Measurements from ENCODE around the gene CPED1.
"Not testable (repeated sequence)": the region's sequence is repeated elsewhere in the genome, so short reads cannot be mapped to it uniquely, and the experiment has no call there.

Gene CPED1

DNA sequence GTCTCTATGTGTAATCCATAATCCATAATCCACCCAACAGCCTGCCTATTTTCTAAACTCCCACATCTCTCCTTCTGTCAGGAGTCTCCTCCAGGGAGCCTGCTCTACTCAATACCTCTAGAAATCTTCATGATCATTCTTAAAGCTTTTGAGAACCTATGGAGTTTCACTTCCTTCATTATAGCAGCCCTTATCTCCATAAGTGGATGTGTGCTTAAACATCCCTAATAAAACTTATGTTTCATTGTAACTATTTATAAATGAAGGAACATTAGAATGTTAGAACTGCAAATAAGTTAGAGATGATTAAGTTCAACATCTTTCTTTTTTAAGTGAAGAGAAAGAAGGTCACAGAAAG is 8.5 kb downstream of the CPED1 start:
- DNase-seq (ENCODE audit: low read depth), result no peak

DNA sequence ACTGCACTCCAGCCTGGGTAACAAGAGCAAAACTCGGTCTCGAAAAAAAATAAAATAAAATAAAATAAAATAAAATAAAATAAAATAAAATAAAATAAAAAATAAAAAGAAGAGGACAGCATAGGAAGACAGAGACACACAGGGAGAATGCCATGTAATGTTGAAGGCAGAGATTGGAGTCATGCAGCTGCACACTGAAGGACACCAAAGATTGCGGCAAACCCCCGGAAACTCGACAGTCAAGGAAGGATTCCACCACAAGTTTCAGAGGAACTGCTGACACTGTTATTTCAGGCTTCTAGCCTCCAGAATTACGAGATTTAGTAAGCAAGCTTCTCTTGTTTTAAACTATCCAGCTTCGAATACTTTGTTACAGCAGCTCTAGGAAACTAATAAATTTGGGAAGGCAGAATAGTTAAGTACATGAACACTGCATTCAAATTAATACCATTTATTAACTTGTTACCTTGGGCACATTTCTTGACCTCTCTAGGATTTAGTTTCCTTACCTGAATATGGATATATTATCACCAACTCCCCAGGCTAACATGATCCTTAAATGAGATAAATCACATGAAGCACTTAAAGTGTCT is 9.5 kb downstream of the CPED1 start:
- DNase-seq (ENCODE audit: low read depth), result no peak

DNA sequence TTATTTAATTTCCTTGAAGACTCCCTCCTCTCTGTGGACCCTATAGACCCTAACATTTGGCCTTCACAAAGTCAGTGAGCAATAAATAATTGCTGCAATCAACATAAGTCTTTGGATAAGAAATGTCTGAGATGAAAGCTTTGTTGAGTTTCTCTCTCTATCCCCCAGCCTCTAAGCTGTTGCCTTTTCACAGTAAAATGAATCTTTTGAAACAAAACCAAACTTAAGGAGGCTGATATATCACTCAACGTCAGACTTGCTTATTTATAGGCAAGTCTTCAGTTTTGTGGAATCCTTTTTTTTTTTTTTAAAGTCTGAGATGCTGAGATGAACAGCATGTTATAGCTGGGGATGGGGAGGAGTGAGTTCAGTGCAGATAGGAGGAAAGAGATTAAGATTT is 10.0 kb downstream of the CPED1 start:
- DNase-seq (ENCODE audit: low read depth), result no peak

DNA sequence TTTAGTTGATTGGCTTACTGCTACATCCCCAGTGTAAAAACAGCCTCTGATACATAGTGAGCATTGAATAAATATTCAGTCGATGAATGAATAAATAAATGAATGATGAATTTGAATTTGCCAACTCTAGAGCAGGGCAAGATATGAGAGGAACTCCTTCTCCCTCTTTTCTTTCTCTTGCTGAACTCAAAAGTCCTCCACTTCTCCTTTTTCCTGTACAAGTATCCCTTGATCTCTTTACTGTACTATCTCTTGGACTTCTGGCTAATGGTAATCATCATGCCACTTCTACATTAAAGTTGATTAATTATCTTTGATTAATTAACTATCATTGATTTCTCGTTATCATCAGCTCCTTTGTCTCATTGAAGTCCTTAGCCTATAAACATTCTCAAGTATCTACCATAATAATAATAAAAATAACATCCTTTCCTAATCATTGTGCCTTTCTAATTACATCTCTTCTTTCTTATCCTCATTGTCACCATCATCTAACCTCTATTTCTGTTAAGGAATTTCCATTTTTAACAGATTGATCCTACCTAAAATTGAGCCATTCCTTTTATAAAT is 10.6 kb downstream of the CPED1 start:
- no peak for DNase-seq (ENCODE audit: low read depth)

DNA sequence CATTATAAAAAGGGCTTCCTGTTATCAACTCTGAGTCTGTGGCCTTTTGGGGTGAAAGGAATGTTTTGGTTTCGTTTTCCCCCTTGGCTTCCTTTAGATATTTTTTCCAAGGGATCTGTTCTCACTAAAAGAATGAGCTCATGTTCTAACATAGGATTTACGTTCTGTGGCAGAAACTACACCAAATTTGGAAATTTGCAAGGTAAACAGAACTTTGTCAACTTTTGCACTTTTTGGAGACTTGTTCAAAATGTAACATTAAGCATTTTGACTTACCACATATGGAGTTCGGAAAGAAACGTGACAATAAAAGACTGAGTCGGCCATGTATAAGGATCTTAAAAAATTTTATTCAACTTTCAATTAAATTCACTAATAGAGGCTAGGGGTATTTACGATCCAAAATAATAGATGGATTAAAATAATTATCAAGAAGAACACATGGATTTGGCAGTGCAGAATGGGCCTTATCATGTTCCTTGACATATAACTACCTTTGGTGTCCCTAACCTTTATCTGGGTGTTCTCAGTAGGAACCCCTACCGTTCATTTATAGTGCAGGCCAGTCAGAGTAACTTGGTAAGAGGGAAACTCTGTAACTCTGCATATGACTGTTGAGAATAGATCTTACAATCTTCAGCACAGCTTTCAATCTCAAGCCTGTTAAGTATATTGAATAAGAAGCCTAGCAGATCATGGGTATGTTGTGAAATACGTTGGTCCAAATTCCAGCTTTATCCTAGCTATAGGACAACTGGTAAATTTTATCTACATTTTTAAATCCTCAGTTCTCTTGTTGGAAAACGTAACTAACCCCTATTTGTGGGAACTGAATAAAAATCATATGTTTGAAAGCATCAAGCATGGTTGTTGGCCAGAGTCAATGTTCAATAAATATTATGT is 11.8 kb downstream of the CPED1 start:
- DNase-seq (ENCODE audit: low read depth), result no peak

DNA sequence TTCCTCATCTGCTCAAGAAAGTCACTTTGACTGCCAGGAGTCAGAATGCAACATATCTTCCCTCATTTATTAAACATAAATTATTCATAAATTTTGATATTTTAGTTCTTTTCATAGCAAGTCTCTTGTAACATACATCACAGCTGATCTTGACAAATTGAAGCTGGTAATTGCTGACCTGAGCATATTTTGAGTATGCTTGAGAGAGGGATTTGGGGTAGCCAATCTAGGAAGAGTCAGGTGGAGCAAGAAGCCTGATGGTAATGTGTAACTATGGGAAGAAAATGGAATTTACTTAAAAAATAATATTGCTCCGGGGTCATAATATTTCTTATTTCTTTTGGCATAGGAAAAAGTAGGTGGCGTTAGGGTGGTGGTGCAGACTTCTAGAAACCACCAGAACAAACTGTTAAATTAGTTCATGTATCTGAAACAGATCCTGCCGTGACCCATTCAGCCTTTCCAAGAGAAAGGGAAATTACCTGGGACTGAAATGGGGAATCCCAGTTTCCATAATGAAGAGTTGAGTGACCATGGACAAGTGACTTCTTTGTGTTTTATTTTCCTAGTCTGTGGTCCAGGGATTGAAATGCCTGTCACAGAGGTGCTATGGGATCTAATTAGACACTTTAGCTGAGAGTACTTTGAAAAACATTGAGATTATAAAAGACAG is 12.9 kb downstream of the CPED1 start:
- DNase-seq (ENCODE audit: low read depth), result no peak

DNA sequence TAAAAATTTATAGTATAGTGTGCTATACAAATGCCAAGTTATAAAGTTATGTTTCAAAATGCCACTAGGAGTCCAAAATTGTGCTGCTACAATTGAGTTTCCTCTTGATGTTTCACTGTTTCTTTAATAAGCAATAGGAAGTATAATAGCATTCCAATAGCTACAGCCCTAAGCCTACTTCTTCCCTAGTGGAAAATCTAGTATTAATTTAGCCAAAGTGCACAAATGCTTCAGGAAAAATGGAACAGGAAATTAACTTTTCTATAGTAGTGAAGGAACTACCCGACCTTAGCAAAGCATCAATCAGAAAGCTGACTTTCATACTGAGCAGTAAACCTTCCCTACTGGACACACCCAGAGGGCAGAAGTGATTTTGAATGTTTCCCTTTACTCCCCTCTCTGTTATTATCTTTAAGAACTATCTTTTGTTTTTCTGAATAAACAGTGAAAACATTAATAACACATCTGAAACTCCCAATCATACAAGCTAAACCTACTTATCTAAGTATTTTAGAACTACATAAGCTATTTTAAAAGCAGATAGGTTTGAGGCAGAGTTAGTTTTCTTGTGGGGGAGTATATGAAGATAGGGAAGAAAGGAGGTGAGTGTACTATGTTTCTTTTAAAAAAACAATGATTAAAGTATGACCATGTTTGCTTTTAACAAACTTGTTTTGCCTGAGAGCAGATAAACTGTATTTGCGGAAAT is 13.7 kb downstream of the CPED1 start:
- DNase-seq (ENCODE audit: low read depth), result no peak

DNA sequence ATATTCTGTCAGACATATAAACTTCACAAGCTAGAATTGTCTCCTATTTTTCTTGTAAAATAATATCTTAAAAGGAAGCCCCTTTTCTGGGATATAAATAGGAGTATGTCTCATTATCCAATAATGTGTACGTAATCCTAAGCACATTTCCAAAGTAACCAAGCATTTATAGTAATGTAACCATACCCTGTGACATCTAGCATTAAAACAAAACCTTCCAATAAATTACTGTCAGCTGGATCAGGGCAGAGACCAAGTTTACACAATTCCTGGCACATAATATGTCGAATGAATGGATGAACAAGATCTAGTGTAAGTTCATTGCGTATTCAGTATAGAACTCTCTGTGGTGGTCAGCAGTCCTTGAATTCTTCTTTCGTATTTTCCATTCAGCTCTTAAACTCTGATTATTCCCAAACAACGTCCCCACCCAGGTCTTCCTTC is 14.3 kb downstream of the CPED1 start:
- DNase-seq (ENCODE audit: low read depth), result no peak

DNA sequence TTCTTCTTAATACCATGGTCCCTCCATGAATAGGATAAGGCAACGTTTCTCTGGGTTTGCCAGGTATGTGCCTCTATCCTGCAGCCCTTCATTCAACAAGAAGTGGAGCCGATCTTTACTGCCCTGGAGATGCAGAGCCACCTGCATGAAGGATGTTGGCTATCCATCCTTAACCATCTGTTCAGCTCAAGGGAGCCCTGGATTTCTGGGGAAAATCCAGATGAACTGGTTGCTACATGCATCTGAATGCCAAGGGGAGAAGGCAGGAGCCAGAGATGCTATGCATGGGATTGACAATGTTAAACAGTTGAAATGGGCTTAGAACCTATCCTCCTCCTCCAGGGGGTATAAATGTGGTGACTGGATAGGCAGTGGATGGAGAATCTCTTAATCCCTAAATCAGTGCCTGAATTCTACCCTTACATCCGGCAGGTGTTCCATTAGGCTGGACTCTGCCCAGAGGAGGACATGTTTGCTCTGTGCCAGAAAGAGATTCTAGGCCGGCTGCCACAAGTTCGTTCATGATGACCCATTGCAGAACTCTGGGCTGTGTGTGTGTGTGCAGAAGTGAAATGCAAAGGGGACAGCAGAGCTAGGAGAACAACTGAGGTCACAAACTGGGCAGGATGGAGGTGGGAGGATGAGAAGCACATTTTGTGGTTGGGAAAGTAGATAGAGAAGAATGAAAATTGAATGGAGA is 15.6 kb downstream of the CPED1 start:
- DNase-seq (ENCODE audit: low read depth), result no peak

DNA sequence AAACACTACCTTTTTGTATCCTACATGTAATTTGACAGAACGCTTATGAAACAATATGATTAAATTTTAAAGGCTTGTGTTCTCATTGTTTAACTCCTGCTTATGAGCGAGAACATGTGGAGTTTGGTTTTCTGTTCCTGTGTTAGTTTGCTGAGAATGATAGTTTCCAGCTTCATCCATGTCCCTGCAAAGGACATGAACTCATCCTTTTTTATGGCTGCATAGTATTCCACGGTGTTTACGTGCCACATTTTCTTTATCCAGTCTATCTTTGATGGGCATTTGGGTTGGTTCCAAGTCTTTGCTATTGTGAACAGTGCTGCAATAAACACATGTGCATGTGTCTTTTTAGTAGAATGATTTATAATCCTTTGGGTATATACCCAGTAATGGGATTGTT is 16.5 kb downstream of the CPED1 start:
- DNase-seq (ENCODE audit: low read depth), result not testable (repeated sequence)

DNA sequence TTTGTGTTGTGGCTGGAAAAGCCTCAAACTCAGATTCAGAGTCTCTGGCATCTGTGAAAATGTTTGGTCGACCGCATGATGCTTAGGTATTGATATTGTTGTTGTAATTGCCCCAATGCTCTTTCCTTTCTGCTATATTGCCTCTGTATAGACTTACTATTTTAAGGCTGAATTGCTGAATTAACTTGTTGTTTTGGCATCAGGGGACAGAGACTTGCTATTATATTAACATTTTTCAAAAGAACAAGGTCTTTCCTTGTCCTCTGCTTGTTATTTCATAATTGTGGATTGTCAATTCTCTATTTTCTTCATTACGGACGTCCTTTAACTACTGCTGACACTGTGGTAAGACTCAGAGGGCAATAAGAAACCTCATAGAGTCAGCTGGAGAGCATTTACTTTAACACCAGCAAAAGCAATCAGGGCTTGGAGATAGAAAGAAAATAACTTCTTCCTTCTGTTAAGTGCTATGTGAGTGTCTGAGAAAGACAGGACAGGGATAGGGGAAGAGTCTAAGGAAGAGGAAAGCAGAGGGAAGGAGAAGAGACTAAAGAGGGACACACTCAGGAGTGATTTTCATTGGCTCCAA is 17.6 kb downstream of the CPED1 start:
- no peak for DNase-seq (ENCODE audit: low read depth)

DNA sequence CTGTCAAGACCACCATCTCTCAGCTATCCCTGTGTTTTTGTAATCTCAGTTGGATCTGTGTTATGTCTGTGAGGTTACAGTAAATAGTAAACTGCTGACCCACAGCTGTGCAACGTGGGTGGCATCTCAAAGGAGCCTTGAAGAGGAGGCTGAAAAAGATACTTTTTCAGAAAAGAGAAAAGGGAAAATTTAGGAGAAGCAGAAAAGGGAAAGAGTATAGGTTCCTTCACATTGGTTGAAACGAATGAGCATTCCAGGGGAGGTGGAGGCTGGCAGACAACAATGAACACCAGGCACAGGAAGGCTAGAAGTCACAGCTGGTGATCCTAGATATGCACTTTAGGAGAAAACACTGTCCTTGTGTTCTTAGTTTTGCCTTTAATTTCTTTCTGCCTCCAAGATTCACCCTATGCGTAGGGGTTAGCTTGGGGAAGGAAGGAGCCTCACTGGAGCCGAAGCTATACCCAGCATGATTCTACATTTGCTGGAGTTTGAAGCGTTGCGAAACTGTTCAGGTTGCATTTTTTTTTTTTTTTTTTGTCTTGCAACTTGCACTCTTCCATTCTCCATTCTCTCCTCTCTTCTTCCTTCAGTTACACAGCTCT is 18.3 kb downstream of the CPED1 start:
- no peak for DNase-seq (ENCODE audit: low read depth)

DNA sequence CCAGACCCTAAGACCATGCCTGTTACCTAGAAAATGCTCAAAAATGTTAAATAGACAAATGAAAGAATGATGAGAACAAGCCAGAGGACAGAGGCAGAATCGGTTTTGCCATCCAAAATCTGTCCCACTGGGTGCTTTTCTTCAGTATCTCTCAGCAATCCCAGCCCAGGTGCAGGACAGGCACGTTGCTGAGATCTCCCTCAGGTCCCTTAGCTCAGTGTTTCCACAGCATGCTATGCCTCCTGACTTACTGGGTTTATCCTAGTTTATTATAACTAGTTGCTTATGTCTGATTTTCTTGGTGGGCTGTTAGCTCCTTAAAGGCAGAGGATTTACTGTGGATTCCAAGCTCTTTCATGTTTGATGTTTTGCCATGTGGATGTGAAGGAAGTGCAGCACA is 20.3 kb downstream of the CPED1 start:
- no peak for DNase-seq (ENCODE audit: low read depth)

DNA sequence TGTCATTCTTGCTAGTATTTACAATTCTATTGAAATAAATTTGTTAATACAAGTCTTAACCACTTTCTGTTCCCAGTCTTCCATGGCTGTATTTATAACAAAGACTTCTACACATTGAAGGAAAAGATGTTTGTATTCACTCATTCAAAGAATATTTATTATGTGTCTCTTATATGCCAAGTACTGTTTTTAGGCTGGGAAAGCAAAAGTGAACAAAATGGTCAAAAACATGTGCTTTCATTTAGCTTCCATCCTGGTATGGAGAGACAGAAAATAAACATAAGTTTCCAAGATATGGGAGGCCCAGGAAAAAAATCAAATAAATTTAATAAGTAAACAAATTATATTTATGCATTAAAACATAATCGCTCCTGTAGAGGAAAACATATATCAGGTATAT is 22.9 kb downstream of the CPED1 start:
- DNase-seq (ENCODE audit: low read depth), result no peak

DNA sequence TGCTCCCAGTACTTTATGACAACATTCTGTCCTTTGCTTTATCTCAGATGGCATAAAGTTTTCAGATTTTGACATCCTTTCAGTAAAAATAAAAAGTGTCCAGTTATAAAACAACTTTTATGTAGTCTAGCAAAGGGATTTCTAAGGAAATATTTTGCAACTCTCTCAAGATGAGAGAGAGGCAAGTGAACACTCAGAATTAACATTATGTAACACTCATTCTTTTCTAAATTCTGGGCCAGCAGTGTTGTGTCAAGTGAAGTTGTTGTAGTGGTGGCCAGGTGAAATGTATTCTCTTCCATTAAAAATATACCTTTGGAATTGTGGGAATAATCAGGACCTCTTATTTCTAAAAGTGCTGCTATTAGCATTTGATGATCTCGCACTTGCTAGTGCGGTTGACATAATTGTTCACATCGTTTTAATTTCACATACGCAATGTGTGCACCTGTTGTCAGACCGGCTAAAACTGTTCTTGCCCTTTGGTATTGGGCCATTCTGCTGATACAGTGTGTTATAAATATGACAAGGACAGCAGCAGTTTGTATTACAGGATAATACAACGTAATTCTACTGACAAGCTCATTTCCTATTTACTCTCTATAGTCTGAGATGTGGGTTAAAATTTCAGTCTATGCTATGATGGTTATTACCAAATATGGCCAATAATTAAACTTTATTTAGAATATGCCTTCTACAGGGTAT is 23.8 kb downstream of the CPED1 start:
- DNase-seq (ENCODE audit: low read depth), result no peak

DNA sequence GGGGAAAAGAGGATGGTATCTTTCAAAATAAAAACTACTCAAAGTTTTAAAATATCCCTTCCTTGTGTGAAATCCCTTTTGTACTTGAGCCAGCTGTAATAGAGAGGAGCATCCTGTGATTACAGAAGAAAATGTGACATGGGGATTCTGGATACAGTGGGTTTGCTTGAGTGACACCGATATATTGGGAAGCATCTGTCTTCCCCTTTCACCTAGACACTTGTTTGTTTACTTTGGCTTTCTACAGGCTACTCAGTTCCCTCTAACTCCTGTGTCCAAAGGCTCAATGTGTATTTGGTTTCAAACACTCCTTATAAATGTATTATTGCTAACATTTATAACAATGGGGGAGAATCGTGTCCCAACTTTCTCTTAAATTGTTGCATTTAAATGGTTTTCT is 24.4 kb downstream of the CPED1 start:
- no peak for DNase-seq (ENCODE audit: low read depth)

DNA sequence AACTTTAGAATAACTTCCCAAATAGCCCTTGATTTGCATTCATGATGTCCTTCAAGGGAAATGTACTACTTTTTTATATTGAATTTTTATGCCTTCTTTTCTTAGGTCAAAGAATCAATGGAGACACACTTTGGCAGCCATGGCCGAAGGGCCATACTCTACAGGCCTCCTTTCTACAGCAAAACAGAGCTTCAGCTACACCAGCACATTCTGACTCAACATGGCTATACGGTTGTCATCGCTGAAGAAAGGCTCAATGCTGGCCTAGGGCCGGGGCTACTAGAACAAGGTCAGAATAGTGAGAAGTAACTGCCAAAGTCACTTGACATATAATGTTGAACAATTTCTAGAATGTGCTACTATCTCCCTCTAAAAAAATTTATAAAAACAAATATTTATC is 27.0 kb downstream of the CPED1 start:
- DNase-seq (ENCODE audit: low read depth), result no peak

DNA sequence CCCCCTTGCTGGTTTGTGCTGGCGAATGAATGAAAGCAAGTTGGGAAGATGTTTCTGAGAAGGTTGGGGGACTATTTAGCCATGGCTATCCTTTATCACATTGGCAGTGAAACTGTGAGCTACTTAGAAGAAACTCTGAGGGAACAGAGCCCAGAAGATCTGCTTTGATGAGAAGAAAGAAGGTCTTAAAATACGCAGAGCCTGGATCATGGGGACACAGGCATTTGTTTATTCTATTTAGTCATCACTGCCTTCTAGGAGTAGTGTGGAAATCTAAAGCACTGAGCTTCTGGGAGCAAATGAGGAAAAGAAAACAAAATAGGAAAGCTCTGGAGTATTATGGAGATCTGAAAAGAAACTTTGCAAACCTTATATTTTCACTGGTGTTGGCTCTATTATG is 28.5 kb downstream of the CPED1 start:
- no peak for DNase-seq (ENCODE audit: low read depth)

DNA sequence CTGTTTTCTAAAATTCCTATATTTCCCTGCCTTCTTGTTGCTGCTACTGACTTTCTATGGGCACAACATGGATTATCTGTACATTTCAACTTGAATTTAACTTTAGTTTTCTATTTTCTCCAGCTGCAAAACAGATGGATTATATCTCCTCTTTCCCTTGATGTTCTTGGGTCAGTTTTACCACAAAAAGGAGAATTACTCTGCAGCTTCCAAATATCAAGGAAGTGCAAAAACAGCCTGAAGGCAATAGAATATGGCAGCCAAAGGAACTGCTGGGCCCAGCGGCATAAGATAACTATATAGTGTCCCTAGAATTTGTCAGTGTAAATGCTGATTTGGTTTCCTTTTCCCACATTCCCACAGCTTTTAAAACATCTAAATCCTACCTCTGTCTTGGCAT is 29.1 kb downstream of the CPED1 start:
- no peak for DNase-seq (ENCODE audit: low read depth)

DNA sequence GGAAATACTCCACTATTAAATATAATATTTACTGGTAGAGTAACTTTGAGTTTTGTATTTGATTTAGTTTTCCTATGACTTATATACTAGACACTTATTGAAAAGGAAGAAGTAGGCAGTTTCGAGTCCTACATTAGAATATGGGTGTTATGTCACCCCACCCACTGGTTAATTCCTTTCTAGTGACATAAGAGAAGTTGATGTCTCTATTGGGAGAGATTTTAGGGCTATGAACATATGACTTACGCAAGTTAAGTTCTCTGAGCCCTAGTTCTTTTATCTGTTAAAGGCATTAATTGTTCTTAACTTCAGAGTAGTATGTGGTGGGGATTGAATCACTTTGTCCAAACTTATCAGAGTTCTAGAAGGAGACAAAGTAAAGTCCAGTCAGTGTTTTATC is 30.5 kb downstream of the CPED1 start:
- no peak for DNase-seq (ENCODE audit: low read depth)
